HG03175 (cell line): ENCODE results near the gene SARM1.
"Not testable (repeated sequence)": the region's sequence is repeated elsewhere in the genome, so short reads cannot be mapped to it uniquely, and the experiment has no call there.

Experiments
- ATAC-seq: cut with Tn5 transposase; IDR thresholded peaks from one replicate; pipeline ENCODE4 v1.9.1; 2021; ENCODE audit warnings: mild to moderate bottlenecking, moderate library complexity; ENCODE audit not compliant: unreplicated experiment

The SARM1 gene

DNA sequence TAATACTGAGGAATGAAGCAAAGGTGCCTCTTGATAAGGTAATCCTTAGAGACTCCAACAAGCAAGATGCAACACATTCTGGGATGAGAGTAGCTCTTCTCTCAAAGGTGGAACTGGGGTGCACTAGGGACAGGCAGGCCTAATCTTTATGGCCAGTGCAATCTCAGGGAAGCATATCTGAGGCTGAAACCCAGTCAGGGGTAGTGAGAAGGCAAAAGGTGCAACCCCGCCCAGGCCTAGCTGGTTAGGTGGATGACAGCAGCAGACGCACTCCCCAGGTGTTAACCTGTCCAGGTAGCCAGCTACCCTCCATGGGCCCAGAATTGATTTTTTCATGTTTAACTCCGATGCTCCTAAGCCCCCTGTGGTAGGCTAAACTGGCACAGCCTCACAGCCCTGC, 44.4 kb downstream of the SARM1 start:
- ATAC-seq, result no peak

DNA sequence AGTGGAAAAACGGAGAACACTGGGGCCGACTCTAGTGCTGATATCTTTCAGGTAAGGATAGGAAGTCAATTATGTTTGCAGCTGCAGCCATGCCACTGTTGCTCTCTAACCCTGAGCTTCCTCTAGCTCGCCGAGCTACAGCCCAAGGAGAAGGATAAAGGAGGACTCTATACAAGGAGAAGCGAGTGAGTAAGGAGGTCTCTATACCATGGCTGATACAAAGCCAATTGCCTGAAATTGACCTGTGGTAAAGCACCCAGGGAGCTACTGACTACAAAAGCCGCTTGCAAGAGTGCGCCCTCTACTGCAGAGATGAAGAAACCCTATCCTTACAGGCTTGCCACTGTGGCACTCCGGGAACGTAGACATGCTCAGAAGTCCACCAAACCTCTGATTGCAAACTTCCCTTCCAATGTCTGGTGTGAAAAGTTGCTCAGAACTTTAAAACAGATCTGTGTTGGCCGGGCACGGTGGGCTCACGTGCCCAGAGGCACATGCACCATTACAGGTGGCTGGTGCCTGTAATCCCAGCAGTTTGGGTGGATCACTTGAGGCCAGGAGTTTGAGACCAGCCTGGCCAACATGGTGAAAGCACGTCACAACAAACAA, 45.3 kb downstream of the SARM1 start:
- peak; percentile 49 for ATAC-seq

DNA sequence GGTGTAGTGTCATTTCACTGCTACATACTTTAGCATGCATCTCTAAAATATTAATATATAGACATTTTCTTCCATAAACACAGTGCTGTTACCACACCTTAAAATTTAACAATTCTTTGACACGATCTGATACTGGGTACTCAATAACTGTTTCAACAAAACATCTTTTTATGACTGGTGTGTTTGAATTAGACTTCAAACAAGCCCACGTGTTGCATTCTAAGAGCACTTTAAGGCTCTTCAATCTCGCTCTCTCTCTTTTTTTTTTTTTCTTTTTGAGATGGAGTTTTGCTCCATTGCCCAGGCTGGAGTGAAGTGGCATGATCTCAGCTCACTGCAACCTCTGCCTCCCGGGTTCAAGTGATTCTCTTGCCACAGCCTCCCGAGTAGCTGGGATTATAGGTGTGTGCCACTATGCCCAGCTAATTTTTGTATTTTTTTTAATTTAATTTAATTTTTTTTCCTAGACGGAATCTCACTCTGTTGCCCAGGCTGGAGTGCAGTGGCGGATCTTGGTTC, 50.4 kb downstream of the SARM1 start:
- ATAC-seq, result no peak

DNA sequence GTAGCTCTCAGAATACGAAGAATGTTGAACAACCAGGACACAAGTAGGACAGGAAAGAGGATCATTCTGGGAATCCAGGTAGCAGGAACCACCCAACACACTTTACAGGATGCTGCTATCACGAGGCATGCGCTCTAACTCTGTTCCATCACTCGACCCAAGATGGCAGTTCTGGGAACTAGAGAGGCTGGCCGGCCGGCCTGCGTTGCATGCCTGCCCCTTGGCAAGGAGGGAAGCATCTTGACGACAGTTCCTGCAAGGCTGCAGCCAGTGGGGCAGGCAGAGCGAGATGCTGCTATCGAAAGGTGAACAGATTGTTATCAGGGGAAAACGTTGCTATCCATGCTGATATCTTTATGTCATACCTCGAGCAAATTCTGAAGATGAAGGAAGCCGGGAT, 53.7 kb downstream of the SARM1 start:
- ATAC-seq, result no peak

DNA sequence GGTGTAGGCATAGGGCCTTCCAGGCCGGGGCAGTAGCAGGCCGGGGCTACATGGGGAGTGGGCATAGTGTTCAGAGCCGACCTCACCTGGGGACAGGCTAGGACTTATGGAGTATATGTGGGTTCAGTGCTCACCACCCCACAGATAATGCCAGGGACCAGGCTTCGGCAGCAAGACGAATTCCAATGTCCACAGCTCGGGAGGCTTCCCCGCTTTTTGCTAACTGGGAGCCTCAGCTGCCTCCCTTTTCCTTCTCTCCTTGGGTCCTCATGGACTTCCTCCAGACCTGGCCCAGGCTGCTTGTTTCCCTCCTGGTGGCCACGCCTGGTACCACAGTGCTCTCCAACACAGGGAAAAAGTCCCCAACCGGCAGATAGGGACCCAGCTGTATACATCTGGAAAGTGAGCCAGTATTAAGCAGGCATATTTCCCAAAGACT, 54.6 kb downstream of the SARM1 start:
- ATAC-seq, result no peak

DNA sequence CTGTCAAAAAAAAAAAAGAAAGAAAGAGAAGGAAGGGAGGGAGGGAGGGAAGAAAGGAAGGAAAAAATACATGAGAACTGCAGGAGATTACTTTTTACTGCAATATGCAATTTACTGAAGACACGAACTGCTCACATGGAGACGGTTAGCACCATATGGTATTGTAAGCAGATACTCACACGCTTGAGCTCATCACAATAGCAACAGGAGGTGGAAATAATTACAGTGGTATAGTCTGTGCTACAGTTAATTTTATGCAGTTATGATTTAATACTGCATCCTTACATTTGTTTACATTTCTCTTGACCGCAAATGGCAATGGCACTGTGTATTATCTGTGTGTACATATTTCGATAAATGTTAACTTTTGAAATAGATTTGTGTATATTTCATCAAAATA, 55.9 kb downstream of the SARM1 start:
- ATAC-seq, result no peak

DNA sequence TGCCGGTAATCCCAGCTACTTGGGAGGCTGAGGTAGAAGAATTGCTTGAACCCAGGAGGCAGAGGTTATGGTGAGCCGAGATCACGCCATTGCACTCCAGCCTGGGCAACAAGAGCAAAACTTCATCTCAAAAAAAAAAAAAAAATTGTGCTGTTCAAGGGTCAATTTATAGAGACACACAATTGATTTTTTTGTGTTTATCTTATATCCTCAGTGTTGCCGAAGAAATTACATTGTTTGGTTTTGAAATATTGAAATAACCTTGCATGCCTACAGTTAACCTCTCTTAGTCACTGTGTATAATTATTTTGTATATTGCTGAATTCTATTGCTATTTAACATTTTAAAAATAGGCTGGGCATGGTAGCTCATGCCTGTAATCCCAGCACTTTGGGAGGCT, 56.5 kb downstream of the SARM1 start:
- ATAC-seq, result not testable (repeated sequence)

DNA sequence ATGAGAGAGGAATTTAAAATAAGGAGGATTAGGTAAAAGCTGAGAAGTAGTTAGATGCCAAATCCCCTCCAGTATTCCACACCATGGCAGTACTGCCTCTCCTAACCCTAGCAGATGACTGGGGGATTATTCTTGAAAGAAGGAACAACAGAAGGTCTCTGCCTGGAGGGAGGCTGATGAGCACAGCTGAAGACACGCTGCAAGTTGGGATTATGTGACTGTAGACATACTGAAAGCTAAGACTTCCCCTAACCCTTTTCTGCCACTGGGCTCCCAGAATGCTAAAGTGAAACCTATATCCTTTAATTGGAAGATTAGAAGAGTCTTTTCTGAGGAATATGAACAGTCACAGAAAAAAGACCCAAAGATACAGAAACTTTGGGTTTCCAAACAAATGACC, 62.2 kb downstream of the SARM1 start:
- ATAC-seq, result no peak

DNA sequence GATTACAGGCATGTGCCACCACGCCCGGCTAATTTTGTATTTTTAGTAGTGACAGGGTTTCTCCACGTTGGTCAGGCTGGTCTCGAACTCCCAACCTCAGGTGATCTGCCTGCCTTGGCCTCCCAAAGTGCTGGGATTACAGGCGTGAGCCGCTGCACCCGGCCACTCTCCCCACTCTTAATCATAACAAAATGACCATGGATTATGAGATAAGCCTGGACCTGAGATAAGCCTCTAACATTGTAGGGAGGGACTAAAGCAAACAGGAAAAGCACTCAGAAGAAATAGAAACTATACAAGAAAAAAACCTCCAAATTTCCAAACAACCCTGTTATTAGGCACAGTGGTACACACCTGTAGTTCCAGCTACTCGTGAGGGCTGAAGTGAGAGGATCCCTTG, 62.8 kb downstream of the SARM1 start:
- ATAC-seq, result not testable (repeated sequence)

DNA sequence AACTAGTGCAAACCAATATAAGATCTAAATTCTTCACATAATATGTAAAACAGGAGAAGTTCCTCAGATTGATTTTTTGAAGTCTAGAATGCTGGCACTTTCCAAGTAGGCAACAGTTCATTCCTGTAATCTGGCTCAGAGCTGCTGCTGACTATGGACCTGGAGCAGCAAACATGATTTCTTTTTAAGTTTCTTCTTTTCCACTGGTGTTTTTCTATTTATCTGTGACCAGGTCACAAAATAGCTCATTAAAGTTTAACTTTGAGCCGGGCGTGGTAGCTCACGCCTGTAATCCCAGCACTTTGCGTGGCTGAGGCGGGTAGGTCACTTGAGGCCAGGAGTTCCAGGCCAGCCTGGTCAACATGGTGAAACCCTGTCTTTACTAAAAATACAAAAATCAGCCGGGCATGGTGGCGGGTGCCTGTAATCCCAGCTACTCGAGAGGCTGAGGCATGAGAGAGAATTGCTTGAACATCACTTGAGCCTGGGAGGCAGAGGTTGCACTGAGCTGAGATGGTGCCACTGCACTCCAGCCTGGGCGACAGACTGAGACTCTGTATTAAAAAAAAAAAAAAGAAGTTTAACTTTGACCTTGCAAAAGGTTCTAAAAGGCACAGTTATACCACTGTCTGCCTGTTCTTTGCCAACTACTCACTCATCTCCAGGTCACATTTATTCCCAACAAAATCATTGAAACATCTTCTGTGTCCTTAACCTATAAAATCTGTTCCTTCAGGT, 72.6 kb downstream of the SARM1 start:
- ATAC-seq, result no peak

DNA sequence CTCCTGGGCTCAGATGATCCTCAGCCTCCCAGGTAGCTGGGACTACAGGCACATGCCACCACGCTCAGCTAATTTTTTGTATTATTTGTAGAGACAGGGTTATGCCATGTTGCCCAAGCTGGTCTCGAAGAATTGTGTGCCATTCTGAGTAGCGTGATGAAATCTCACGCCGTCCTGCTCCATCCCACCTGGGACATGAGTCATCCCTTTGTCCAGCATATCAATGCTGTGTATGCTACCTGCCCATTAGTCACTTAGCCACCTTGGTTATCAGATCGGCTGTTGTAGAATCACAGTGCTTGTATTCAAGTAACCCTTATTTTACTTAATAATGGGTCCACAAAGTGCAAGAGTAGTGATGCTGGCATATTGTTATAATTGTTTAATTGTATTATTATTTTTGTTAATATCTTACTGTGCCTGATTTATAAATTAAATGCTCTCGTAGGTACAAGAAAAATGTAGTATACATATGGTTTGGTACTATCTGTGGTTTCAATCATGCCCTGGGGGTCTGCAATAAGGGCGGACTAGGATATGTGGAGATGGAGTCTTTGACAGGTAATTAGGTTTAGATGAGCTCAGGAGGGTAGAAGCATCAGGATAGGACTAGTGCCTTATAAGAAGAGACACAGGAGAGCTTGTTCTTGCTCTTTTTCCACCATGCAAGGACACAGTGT, 75.4 kb downstream of the SARM1 start:
- no peak for ATAC-seq

DNA sequence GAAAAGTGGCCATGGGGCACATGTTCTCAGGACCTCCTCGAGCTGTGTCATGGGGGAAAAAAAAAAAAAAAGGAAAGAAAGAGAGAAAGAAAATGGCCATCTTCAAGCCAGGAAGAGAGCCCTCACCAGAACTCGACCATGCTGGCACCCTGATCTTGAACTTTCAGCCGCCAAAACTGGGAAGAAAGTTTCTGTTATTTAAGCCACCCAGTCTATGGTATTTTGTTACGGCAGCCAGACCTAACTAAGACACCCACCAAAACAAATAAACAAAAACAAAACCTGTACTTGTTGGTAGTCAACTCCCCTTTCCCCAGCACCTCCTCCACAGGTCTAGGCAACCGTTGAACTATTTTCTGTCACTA, 75.9 kb downstream of the SARM1 start:
- ATAC-seq, result no peak

DNA sequence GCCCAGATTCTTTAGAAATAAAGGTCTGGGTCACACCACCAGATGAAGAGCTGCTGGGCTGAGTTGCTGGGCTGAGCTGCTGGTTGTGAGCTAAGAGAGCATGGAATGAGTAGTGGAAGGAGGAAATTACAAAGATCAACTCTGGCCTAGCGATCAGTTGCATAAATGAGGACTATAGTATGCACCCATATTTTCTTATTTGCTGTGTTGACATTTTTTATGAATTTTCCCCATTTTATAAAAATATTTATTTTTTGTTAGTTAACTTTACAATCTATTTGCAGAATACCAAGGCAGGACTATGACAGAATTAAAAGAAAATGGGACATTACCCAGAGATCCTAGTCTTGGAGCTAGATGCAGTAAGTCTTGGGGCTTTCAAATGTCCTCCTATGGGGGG, 78.4 kb downstream of the SARM1 start:
- ATAC-seq, result no peak
